Epithelial cell of esophagus (primary cell): ENCODE data around the gene MESP1.
A peak's percentile ranks its signal among the peaks of the same experiment; 100 is the strongest.

Experiments
- DNase-seq: peaks from one replicate; pipeline ENCODE4 v3.0.0; 2010; ENCODE audit warnings: low read depth
- H3K4me3 ChIP-seq: 2 replicates; pipeline ENCODE4 v1.5.1; 2011; ENCODE audit warnings: mild to moderate bottlenecking, low read length, control low read depth
- TF ChIP-seq, protein P1 (sequence below): IDR thresholded peaks from 2 replicates; pipeline ENCODE4 v1.5.1; 2011; ENCODE audit warnings: low read depth, mild to moderate bottlenecking, low read length, control low read depth, inconsistent platforms; ENCODE audit not compliant: insufficient read depth; ENCODE audit errors: missing control alignments

Gene MESP1

DNA sequence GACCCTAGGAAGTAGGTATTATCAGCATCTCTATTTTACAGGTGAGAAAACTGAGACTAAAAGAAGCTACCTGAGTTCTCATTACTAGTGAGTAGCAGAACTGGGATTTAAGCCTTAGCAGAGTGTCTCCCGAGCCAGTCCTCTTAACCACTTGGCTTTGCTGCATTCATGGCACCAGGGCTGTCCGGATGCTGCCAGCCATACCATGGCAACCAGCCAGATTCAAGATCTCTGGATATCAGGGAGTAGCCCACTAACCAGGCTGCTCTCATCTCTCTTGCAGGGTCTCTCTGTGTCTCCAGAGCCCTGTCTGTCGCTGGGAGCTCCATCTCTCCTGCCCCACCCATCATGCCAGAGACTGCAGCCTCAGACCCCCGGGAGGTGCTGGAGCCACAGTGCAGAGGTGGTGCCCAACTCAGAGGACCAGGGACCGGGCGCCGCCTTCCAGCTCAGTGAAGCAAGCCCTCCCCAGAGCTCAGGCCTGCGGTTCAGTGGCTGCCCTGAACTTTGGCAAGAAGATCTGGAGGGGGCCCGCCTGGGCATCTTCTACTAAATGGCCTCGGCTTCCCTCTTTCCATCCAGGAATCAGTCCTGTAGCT lies 26.8 kb upstream of the MESP1 start:
- no peak overlapping the region for H3K4me3 ChIP-seq
- TF ChIP-seq, protein P1, sequence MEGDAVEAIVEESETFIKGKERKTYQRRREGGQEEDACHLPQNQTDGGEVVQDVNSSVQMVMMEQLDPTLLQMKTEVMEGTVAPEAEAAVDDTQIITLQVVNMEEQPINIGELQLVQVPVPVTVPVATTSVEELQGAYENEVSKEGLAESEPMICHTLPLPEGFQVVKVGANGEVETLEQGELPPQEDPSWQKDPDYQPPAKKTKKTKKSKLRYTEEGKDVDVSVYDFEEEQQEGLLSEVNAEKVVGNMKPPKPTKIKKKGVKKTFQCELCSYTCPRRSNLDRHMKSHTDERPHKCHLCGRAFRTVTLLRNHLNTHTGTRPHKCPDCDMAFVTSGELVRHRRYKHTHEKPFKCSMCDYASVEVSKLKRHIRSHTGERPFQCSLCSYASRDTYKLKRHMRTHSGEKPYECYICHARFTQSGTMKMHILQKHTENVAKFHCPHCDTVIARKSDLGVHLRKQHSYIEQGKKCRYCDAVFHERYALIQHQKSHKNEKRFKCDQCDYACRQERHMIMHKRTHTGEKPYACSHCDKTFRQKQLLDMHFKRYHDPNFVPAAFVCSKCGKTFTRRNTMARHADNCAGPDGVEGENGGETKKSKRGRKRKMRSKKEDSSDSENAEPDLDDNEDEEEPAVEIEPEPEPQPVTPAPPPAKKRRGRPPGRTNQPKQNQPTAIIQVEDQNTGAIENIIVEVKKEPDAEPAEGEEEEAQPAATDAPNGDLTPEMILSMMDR = no peak
- DNase-seq = no peak

DNA sequence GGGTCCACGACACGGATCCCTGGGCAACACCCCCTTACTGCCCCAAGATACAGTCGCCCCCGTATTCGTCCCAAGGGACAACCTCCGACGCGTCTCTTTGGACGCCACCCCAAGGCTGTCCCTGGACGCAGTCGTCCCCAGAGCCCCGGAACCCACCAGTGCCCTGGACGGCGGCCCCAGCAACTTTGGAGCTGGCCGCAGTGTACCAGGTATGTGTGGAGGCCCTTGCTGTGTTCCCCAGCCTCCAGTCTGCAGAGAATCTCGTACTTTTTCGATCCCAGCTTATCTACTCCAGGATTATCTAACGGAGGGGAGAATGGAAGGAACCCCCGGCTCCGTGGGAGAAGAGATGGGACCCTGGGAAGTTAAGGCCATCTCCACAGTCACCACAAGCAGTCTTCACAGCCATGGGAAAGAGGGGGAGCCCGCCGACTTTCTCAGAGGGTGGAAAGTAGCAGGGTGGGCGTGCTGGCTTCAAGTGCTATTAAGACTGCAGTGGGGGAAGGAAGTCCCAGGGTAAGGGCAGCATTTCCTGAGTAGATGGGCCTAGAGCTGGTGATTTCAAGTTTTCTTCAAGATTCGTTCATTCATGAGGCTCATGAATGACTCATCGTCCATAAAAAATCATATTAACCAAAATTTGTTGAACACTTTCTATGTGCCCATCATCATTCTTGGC lies 26.2 kb upstream of the MESP1 start:
- no peak overlapping the region for H3K4me3 ChIP-seq
- no peak for DNase-seq
- TF ChIP-seq, protein P1 = no peak

DNA sequence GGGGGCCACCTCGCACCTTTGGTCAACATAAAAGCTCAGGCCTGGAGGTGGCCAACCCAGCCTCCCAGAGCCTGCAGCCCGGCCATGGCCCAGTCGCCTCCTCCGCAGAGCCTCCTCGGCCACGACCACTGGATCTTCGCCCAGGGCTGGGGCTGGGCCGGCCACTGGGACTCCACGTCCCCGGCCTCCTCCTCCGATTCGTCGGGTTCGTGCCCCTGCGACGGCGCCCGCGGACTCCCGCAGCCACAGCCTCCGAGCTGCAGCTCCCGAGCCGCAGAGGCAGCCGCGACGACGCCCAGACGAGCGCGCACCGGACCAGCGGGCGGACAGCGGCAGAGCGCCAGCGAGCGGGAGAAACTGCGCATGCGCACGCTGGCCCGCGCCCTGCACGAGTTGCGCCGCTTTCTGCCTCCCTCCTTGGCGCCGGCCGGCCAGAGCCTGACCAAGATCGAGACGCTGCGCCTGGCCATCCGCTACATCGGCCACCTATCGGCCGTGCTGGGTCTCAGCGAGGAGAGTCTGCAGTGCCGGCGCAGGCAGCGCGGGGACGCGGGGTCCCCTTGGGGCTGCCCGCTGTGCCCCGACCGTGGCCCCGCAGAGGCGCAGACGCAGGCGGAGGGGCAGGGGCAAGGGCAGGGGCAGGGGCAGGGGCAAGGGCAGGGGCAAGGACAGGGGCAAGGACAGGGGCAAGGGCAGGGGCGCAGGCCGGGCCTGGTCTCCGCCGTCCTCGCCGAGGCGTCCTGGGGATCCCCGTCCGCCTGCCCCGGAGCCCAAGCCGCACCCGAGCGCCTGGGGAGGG lies 25.4 kb upstream of the MESP1 start, which contains the start of gene MESP2:
MESP2 (plus strand) TSS at position 59 of the 799 bp plus-strand sequence; CDS start at position 85, 26 bp downstream.
- TF ChIP-seq, protein P1 = no peak
- peak within 1 kb of the TSS; percentile 23 for H3K4me3 ChIP-seq
- peak; percentile 64 for DNase-seq

DNA sequence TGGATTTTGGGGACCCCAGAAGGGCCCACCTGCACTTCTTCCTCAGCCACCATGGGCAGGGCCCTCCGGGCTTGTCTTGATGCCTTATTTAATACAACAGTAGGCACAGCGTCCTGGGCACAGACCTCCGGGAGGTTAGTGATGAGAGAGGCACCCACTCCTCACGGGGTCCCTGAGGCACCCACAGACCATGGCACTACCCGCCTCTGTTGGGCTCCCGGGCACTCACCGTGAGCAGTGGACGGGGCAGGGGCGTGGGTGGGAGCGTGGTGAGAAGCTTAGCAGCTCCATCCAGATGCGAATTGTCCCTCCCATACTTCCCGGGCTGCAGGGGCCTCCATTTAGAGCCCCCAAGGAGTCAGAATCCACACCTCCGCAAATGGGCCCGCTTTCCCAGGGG lies 24.8 kb upstream of the MESP1 start:
- DNase-seq = no peak
- H3K4me3 ChIP-seq = no peak overlapping the region
- TF ChIP-seq, protein P1 = no peak

DNA sequence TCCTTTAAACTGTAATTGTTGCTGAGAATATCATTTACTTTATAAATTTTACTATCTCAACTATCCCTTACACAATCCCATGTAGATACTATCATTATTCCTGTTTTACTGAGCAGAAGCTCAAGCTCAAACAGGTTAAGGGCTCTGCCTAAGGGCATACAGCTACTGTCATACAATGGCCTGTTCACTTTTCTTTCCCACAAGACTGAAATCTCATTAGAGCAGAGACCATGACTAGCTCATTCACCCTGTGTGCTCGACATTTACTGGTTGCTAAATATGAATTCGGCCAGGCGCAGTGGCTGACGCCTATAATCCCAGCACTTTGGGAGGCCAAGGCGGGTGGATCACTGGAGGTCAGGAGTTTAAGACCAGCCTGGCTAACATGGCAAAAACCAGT lies 23.4 kb upstream of the MESP1 start:
- DNase-seq = peak; percentile 93
- TF ChIP-seq, protein P1 = no peak
- no peak overlapping the region for H3K4me3 ChIP-seq

DNA sequence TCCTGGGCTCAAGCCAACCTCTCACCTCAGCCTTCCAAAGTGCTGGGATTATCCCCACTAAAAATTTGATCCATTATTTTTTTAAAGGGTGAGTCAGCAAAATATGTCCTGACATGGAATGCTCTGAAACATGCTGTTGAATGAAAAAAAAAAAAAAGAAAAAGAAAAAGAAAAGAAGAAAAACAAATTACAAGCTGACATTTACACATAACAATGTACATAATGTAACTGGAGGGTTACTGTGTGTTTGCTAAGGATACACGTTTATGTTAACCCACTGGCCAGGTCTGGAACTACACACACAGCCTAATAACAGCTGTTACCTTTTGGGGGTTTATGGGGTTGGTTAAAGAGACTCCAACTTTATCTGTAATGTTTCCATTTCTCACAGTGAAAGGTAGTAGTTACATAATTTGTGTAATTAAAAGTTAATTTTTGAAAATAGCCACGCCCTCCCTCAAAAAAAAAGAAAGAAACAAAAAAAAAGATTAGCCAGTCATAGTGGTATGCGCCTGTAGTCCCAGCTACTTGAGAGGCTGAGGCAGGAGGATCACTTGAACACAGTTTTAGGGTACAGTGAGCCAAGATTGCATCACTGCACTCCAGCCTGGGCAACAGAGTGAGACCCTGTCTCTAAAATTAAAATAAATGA lies 22.0 kb upstream of the MESP1 start:
- TF ChIP-seq, protein P1 = peak; percentile 51
- H3K4me3 ChIP-seq = no peak overlapping the region
- DNase-seq = peak; percentile 56
